ENCODE measurements around the gene RAVER2.

DNA sequence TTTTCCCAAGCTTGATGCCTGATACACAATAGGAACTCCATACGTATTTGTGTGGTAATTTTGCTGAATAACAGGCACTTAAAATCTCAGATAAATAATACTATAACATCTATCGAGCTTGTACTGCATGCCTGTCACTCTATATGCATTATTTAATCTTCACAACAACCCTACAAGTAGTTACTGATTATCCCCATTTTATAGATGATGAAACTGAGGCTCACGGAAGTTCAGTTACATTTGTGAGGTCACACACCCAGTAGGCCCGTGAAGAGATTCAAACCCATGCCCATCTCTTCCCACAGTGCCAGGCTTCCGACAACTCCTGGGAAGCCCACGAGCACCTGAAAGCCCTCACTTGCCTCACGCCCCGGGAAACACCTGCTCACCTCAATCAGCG lies 98.8 kb downstream of the RAVER2 start:
- TF ChIP-seq, protein P1, sequence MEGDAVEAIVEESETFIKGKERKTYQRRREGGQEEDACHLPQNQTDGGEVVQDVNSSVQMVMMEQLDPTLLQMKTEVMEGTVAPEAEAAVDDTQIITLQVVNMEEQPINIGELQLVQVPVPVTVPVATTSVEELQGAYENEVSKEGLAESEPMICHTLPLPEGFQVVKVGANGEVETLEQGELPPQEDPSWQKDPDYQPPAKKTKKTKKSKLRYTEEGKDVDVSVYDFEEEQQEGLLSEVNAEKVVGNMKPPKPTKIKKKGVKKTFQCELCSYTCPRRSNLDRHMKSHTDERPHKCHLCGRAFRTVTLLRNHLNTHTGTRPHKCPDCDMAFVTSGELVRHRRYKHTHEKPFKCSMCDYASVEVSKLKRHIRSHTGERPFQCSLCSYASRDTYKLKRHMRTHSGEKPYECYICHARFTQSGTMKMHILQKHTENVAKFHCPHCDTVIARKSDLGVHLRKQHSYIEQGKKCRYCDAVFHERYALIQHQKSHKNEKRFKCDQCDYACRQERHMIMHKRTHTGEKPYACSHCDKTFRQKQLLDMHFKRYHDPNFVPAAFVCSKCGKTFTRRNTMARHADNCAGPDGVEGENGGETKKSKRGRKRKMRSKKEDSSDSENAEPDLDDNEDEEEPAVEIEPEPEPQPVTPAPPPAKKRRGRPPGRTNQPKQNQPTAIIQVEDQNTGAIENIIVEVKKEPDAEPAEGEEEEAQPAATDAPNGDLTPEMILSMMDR (conservative IDR thresholded peaks at IDR 0.05; ENCODE audit: low read depth in 2 of 2) = no peak
- TF ChIP-seq, protein P2, sequence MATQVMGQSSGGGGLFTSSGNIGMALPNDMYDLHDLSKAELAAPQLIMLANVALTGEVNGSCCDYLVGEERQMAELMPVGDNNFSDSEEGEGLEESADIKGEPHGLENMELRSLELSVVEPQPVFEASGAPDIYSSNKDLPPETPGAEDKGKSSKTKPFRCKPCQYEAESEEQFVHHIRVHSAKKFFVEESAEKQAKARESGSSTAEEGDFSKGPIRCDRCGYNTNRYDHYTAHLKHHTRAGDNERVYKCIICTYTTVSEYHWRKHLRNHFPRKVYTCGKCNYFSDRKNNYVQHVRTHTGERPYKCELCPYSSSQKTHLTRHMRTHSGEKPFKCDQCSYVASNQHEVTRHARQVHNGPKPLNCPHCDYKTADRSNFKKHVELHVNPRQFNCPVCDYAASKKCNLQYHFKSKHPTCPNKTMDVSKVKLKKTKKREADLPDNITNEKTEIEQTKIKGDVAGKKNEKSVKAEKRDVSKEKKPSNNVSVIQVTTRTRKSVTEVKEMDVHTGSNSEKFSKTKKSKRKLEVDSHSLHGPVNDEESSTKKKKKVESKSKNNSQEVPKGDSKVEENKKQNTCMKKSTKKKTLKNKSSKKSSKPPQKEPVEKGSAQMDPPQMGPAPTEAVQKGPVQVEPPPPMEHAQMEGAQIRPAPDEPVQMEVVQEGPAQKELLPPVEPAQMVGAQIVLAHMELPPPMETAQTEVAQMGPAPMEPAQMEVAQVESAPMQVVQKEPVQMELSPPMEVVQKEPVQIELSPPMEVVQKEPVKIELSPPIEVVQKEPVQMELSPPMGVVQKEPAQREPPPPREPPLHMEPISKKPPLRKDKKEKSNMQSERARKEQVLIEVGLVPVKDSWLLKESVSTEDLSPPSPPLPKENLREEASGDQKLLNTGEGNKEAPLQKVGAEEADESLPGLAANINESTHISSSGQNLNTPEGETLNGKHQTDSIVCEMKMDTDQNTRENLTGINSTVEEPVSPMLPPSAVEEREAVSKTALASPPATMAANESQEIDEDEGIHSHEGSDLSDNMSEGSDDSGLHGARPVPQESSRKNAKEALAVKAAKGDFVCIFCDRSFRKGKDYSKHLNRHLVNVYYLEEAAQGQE (IDR thresholded peaks at IDR 0.05; ENCODE audit: unreplicated experiment) = no peak

Data from GM23338 (cell line).